Measurements from ENCODE around the gene UQCR11. TPM values are rescaled to one million over a fixed set of nuclear protein-coding genes. Genes with fewer than 3 reads are reported as not detected.

UQCR11 gene
- total RNA-seq, 4 donors from 2014 or later: 56.6 to 83.2 (median 64.6) TPM

GRCh38 chr19:1650650-1651567 is 45.6 kb upstream of the UQCR11 start:
- no peak for DNase-seq (ENCODE audit: low spot score)
- TF ChIP-seq CTCF (IDR thresholded peaks at IDR 0.05): no peak
- ATAC-seq (ENCODE audit: low FRiP score): no peak

GRCh38 chr19:1649706-1650649 is 44.7 kb upstream of the UQCR11 start:
- DNase-seq (ENCODE audit: low spot score) (no peak), ATAC-seq (ENCODE audit: low FRiP score) (no peak)
- TF ChIP-seq CTCF (IDR thresholded peaks at IDR 0.05): no peak

GRCh38 chr19:1648920-1649541 is 43.8 kb upstream of the UQCR11 start:
- no peak for TF ChIP-seq CTCF (IDR thresholded peaks at IDR 0.05)
- DNase-seq (ENCODE audit: low spot score): no peak
- ATAC-seq (ENCODE audit: low FRiP score): no peak

GRCh38 chr19:1648459-1648849 is 43.2 kb upstream of the UQCR11 start:
- DNase-seq (ENCODE audit: low spot score) (no peak), ATAC-seq (ENCODE audit: low FRiP score) (no peak)
- TF ChIP-seq CTCF (IDR thresholded peaks at IDR 0.05): no peak

GRCh38 chr19:1647501-1648458 is 42.5 kb upstream of the UQCR11 start:
- no peak for ATAC-seq (ENCODE audit: low FRiP score)
- DNase-seq (ENCODE audit: low spot score): no peak
- TF ChIP-seq CTCF (IDR thresholded peaks at IDR 0.05): no peak

Measured in omental fat pad (tissue), 4 donors.